OCI-LY1 (cell line): Measurements from ENCODE around the gene MKI67.

Experiments
- H2AFZ ChIP-seq: fragments of 200-600 bp; sonication (generic), shearing (Covaris generic); 2 replicates; pipeline ENCODE4 v1.6.0; 2014; ENCODE audit warnings: antibody characterized with exemption, mild to moderate bottlenecking, low read length
- H3F3A ChIP-seq: fragments of 200-600 bp; sonication (generic), shearing (Covaris generic); 2 replicates; pipeline ENCODE4 v1.6.0; 2014; ENCODE audit warnings: mild to moderate bottlenecking, antibody characterized with exemption, low read length, moderate library complexity; ENCODE audit not compliant: insufficient read depth
- H3K27ac ChIP-seq: fragments of 200-600 bp; sonication (generic); 2 replicates; pipeline ENCODE4 v1.5.1; 2014; ENCODE audit warnings: low read length, mixed run types, mild to moderate bottlenecking, low read depth; ENCODE audit not compliant: poor library complexity, severe bottlenecking
- H3K27me3 ChIP-seq: fragments of 200-600 bp; sonication (generic); 2 replicates; pipeline ENCODE4 v1.6.0; 2014; ENCODE audit warnings: antibody characterized with exemption, mild to moderate bottlenecking, low read length, moderate library complexity; ENCODE audit not compliant: insufficient read depth
- H3K36me3 ChIP-seq: fragments of 200-600 bp; sonication (generic); 2 replicates; pipeline ENCODE4 v1.6.1; 2014; ENCODE audit warnings: mild to moderate bottlenecking, antibody characterized with exemption, low read length, moderate library complexity, mixed read lengths; ENCODE audit not compliant: insufficient read depth
- H3K4me1 ChIP-seq: fragments of 200-600 bp; sonication (generic); 2 replicates; pipeline ENCODE4 v1.5.1; 2014; ENCODE audit warnings: mild to moderate bottlenecking, low read length, moderate library complexity; ENCODE audit not compliant: insufficient read depth, severe bottlenecking
- H3K4me2 ChIP-seq: fragments of 200-600 bp; sonication (generic), shearing (Covaris generic); 2 replicates; pipeline ENCODE4 v1.6.1; 2014; ENCODE audit warnings: low read length
- H3K4me3 ChIP-seq: fragments of 200-600 bp; sonication (generic); 2 replicates; pipeline ENCODE4 v1.5.1; 2014; ENCODE audit warnings: low read length, low read depth, mild to moderate bottlenecking, mixed read lengths; ENCODE audit not compliant: poor library complexity, severe bottlenecking
- H3K79me2 ChIP-seq: fragments of 200-600 bp; shearing (Covaris generic); 2 replicates; pipeline ENCODE4 v1.6.1; 2016; ENCODE audit warnings: mixed run types, low read length, mixed read lengths; ENCODE audit not compliant: insufficient read depth
- H3K9ac ChIP-seq: fragments of 200-600 bp; sonication (generic), shearing (Covaris generic); 2 replicates; pipeline ENCODE4 v1.6.1; 2014; ENCODE audit warnings: mild to moderate bottlenecking, low read length, mixed read lengths
- H3K9me2 ChIP-seq: fragments of 200-600 bp; sonication (generic), shearing (Covaris generic); 2 replicates; pipeline ENCODE4 v1.6.1; 2014; ENCODE audit warnings: low read depth, mild to moderate bottlenecking, low read length, mixed read lengths
- H3K9me3 ChIP-seq: fragments of 200-600 bp; shearing (Covaris generic); 2 replicates; pipeline ENCODE4 v1.6.1; 2014; ENCODE audit warnings: low read length, mixed read lengths
- H4K20me1 ChIP-seq: fragments of 200-600 bp; sonication (generic), shearing (Covaris generic); 2 replicates; pipeline ENCODE4 v1.6.0; 2016; ENCODE audit warnings: mild to moderate bottlenecking, low read length; ENCODE audit not compliant: insufficient read depth
- CTCF ChIP-seq: fragments of 200-600 bp; sonication (generic), shearing (Covaris generic); IDR thresholded peaks from 2 replicates; pipeline ENCODE4 v1.5.1; 2017; ENCODE audit warnings: mild to moderate bottlenecking, antibody characterized with exemption, low read length, moderate library complexity, mixed read lengths
- EZH2 ChIP-seq: fragments of 200-600 bp; sonication (generic), shearing (Covaris generic); IDR thresholded peaks from 2 replicates; pipeline ENCODE4 v1.8.0; 2017; ENCODE audit warnings: borderline replicate concordance, mixed run types, mild to moderate bottlenecking, antibody characterized with exemption, low read length, moderate library complexity, mixed read lengths

Gene MKI67

GRCh38 chr10:128166151-128166550 lies 39.9 kb upstream of the MKI67 start:
- Histone ChIP-seq H3K9me2 (no peaks in the 10 kb centered on the region), H3K36me3 (no peaks in the 10 kb centered on the region), H3K4me1 (no peaks in the 10 kb centered on the region), H3K9me3 (no peaks in the 10 kb centered on the region), H3K4me3 (no peak overlapping the region), H4K20me1 (no peaks in the 10 kb centered on the region), H3K4me2 (no peak overlapping the region), H3K27ac (no peak overlapping the region), H3K79me2 (no peaks in the 10 kb centered on the region), H2AFZ (no peak overlapping the region), H3K9ac (no peak overlapping the region), H3F3A (no peaks in the 10 kb centered on the region), H3K27me3 (peaks cover 3% of the 10 kb centered on the region; the same call in 1 of the 2 replicates)
- TF ChIP-seq EZH2 (no peak), CTCF (no peak)

- H3K9ac ChIP-seq = no peak overlapping the region
- H3K27ac ChIP-seq = no peak overlapping the region
Measured at GRCh38 chr10:128165536-128165935, 39.3 kb upstream of the MKI67 start.

GRCh38 chr10:128163701-128164100 lies 37.5 kb upstream of the MKI67 start:
- Histone ChIP-seq H3K4me1 (no peaks in the 10 kb centered on the region), H3K9ac (no peak overlapping the region), H3K9me2 (no peaks in the 10 kb centered on the region), H3K79me2 (no peaks in the 10 kb centered on the region), H3F3A (no peaks in the 10 kb centered on the region), H4K20me1 (no peaks in the 10 kb centered on the region), H3K4me2 (no peak overlapping the region), H3K9me3 (no peaks in the 10 kb centered on the region), H3K36me3 (no peaks in the 10 kb centered on the region), H3K27me3 (peaks cover 3% of the 10 kb centered on the region; the same call in 1 of the 2 replicates), H2AFZ (no peak overlapping the region), H3K27ac (no peak overlapping the region), H3K4me3 (no peak overlapping the region)
- no peak for TF ChIP-seq EZH2
- no peak for TF ChIP-seq CTCF

More at GRCh38 chr10:128165536-128165935, 39.3 kb upstream of the MKI67 start:
- Histone ChIP-seq H3K79me2 (no peaks in the 10 kb centered on the region), H3K36me3 (no peaks in the 10 kb centered on the region), H3K9me2 (no peaks in the 10 kb centered on the region), H4K20me1 (no peaks in the 10 kb centered on the region), H3K9me3 (no peaks in the 10 kb centered on the region), H2AFZ (no peak overlapping the region), H3K4me2 (no peak overlapping the region), H3K4me3 (no peak overlapping the region), H3K27me3 (peaks cover 3% of the 10 kb centered on the region; the same call in 1 of the 2 replicates), H3K4me1 (no peaks in the 10 kb centered on the region), H3F3A (no peaks in the 10 kb centered on the region)
- TF ChIP-seq CTCF (no peak), EZH2 (no peak)
